Activated T-cell treated with anti-CD3 and anti-CD28 coated beads for 1 hour (primary cell): Measurements from ENCODE around the gene PEX5.
A peak's percentile ranks its signal among the peaks of the same experiment; 100 is the strongest.
"Not testable (repeated sequence)": the region's sequence is repeated elsewhere in the genome, so short reads cannot be mapped to it uniquely, and the experiment has no call there.

Experiments used
- DNase-seq: peaks from one replicate; pipeline ENCODE4 v3.0.0-alpha.2; 2020; ENCODE audit warnings: low read depth

The PEX5 gene

DNA sequence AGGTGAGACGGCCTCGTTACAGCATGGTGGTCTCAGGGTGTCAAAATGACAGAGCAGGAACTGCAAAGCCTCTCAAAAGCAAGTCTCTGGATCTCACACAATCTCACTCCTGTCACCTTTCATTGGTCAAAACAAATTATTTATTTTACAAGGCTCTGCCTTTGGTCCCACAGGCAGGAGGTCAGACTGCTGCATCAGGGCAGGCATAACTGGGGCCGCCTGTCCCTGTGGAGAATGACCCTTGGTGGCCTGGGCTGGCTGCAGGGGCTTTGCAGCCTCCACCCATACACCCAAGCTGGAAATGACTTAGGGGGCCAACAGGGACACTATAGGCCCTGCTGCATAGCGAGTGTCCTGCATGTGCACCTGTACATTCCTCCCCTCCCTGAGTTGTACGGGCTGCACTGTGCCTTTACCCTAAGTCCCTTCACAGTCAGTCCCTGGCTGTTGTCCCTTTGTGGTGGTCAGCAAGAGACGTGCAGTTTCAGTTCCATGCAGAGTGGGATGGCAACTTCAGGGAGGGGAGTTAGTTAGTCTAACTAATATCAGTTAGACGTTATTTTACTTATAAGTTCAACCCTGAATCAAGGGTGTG lies 28.1 kb downstream of the PEX5 start:
- no peak for DNase-seq

DNA sequence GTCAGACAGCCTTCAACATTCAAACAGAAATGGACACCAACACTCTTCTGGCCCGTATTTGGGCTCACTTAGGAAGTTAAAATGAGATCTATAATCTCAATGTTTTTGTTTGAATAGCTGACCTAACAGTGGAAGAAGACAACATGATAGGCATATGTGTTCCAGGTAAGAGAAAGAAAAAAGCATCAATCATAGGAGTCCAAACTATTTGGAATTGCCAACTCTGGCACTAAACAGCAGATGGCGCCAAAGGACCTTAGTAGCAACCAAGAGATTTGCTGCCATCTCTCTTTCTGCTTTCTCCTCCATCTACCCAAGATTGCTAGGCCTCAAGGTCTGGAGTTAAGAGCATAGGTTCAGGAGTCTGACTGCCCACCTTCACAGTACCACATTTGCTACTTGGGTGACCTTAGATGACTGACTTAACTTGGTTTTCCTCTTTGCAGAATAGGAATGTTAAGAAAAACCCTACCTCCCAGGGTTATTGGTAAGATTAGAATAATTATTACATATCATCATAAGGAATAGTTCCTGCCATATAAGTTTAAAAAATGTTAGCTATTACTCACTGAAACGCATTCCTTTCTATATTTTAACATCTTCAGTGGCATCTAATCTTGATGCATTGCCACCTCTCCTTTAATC lies 30.2 kb downstream of the PEX5 start:
- peak; percentile 62 for DNase-seq

DNA sequence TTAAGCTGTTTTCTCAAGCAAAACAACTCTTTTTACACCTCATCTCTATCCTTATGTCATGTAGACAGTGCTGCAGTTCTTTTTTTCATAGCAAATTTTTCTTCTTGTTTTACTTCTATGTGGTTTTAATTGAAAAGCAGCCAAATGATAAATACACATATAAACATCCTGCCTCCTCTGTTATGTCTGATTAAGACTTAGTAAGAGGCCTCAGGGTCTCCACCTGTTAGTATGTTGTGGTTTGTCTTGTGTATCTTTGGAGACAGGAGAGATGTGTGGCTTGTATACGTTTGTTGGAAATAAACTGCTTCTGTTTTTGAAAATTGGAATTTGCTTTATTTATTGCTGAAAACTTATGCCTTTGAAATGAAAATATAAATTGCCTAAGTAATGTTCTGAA lies 32.0 kb downstream of the PEX5 start:
- no peak for DNase-seq

DNA sequence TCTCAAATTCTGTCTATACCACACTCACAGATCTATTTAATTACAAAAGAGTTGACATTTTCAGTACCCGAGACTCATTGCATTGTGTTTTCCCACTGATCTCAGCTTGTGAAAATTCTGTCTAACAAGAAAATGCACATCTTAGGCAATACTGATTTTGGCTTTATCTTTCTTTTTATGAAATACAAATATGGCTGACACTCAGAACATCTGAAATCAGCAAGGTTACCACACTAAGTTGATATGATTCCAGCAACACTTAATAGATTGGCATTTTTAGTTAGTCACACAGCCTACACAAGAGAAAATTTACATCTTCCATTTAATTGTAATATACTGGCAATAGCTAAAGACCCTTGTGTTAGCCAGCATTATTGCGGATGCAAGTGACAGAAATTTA lies 40.3 kb downstream of the PEX5 start:
- no peak for DNase-seq

DNA sequence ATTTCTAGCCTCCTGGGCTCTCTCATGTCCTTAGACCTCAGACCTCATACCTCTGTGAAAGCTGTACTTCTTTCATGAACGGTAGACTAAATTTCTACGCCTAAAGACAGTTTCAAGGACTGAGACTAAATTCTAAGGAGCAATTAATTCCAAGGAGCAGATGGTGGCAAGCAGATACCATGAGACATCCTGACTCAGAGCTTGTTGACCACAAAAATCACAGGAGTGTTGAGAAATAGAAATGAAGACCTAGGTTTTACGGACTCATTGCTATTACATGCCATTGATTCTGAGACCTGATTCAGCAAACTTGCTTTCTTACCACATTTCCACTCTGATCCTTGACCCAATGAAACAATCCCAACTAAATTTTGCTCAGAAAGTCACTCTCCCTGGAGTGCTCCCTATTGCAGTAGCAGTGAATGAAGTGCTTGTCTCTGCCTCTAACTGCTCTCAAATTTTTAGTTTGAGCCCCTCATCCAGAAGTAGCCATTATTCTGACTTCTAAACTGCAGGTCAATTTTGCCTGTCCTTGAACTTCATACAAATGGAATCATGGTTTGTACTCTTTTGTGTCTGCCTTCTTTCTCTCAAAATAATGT lies 52.0 kb downstream of the PEX5 start:
- no peak for DNase-seq

DNA sequence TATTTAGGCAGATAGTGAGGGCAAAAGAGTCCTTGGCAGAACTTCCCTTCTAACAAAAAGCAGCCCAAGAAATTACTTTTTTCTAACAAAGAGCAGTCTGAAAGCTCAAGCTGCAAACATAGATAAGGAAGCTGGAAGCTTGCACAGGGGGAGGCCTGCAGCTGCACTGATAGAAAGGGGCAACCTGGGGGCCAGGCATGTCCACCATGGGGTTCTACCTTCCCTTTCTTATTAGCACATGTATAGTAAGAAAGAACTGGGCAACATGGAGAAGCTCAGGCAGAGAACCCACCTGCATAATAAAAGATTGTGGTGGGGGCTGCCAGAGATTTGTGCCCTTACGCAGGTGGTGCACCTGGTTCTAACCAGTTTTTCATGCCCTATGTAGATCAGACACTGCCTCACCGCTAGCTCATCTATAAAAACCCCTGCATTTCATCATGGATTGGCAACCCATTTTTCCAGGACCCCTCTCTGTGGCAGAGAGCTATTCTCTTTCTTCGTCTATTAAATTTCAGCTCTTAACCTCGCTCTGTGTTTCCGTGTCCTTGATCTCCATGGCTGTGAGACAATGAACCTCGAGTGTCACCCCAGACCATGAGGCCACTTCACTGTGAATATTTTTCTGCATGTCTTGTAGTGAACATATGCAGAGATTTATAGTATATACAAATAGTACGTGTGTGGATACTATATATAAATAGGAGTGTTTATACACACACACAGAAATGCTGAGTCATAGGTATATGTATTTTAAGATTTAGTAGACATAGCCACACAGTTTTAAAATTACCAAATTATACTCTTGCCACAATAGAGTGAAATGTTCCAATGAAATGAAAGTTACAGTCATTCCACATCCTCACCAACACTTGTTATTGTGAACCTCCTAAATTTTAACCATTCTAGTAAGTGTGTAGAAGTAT lies 53.0 kb downstream of the PEX5 start:
- no peak for DNase-seq

DNA sequence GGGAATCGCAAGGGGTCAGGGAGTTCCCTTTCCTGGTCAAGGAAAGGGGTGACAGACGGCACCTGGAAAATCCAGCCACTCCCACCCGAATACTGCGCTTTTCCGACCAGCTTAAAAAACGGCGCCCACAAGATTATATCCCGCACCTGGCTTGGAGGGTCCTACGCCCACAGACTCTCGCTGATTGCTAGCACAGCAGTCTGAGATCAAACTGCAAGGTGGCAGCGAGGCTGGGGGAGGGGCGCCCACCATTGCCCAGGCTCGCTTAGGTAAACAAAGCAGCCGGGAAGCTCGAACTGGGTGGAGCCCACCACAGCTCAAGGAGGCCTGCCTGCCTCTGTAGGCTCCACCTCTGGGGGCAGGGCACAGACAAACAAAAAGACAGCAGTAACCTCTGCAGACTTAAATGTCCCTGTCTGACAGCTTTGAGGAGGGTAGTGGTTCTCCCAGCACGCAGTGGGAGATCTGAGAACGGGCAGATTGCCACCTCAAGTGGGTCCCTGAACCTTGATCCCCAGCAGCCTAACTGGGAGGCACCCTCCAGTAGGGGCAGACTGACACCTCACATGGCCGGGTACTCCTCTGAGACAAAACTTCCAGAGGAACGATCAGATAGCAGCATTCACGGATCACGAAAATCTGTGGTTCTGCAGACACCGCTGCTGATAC lies 62.0 kb downstream of the PEX5 start:
- not testable (repeated sequence) for DNase-seq

DNA sequence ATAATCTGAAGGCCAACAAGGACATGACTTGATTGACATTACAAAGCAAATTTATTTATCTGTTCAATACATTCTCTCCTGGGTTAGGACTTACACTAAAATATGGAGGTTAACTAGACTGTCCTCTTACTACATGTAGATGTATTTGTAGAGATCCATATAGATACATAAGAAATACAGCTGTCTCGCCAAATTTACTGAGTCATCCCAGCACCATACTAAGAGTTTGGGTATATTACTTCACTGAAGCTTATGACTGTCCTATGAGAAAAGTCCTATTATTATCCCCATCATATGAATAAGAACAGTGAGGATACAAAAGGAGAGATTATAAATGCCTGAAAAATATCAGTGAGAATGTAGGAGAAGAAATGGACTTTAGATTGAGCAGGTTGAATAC lies 69.6 kb downstream of the PEX5 start:
- DNase-seq: no peak
